HepG2 (cell line): ENCODE data around the gene DNTTIP2. TPM values are rescaled to one million over a fixed set of nuclear protein-coding genes. Genes with fewer than 3 reads are reported as not detected.

ENCODE experiments used
- ATF1 ChIP-seq: IDR thresholded peaks from 2 replicates; pipeline ENCODE4 v1.6.1; 2016; ENCODE audit warnings: mild to moderate bottlenecking, control low read depth
- BHLHE40 ChIP-seq: IDR thresholded peaks from 2 replicates; pipeline ENCODE4 v1.6.1; 2011; ENCODE audit warnings: low read length, improper control_type of control experiment
- CCDC6 ChIP-seq: sonication (generic); formaldehyde crosslinking; IDR thresholded peaks from 2 replicates; pipeline ENCODE4 v1.8.1; 2022; ENCODE audit warnings: mild to moderate bottlenecking, missing genetic modification reagents, moderate library complexity
- FOXK2 ChIP-seq: fragments of 450-650 bp; IDR thresholded peaks from 2 replicates; pipeline ENCODE4 v1.6.1; 2016
- HDAC1 ChIP-seq: sonication (generic); formaldehyde crosslinking; IDR thresholded peaks from 2 replicates; pipeline ENCODE4 v1.5.1; 2020; ENCODE audit warnings: mild to moderate bottlenecking, missing genetic modification reagents
- HNF4G ChIP-seq, 2 experiments: sonication (generic) in 1 of 2; formaldehyde crosslinking in 1 of 2; IDR thresholded peaks; 2 replicates each; pipeline versions ENCODE4 v1.4.0 to v1.6.1; 2011 to 2020; ENCODE audit warnings: borderline replicate concordance in 2 of 2, low read depth in 2 of 2, mild to moderate bottlenecking in 2 of 2, low read length in 1 of 2, missing genetic modification reagents in 1 of 2, moderate library complexity in 1 of 2
- KDM3A ChIP-seq: IDR thresholded peaks from 2 replicates; pipeline ENCODE4 v1.6.1; 2018; ENCODE audit warnings: low read depth, missing compliant biosample characterization
- KLF12 ChIP-seq: sonication (generic); formaldehyde crosslinking; IDR thresholded peaks from 2 replicates; pipeline ENCODE4 v1.4.0; 2020; ENCODE audit warnings: missing genetic modification reagents, borderline replicate concordance
- MEF2D ChIP-seq: sonication (generic); formaldehyde crosslinking; IDR thresholded peaks from 2 replicates; pipeline ENCODE4 v1.5.1; 2020; ENCODE audit warnings: mild to moderate bottlenecking, missing genetic modification reagents
- NFE2 ChIP-seq: sonication (generic); formaldehyde crosslinking; IDR thresholded peaks from 2 replicates; pipeline ENCODE4 v1.4.0; 2020; ENCODE audit warnings: missing genetic modification reagents
- NFYC ChIP-seq: IDR thresholded peaks from 2 replicates; pipeline ENCODE4 v1.6.1; 2016; ENCODE audit warnings: missing genetic modification reagents, missing compliant biosample characterization
- NONO ChIP-seq, 2 experiments: fragments of 450-650 bp in 1 of 2; sonication (generic) in 1 of 2; formaldehyde crosslinking in 1 of 2; IDR thresholded peaks in 1 of 2; conservative IDR thresholded peaks in 1 of 2; 2 replicates each; pipeline versions ENCODE4 v1.6.1 to v1.8.0; 2017 to 2022; ENCODE audit warnings: mild to moderate bottlenecking in 1 of 2, missing genetic modification reagents in 1 of 2, moderate library complexity in 1 of 2
- SP2 ChIP-seq: sonication (generic); formaldehyde crosslinking; IDR thresholded peaks from 2 replicates; pipeline ENCODE4 v1.5.1; 2020; ENCODE audit warnings: mild to moderate bottlenecking, missing genetic modification reagents
- TBP ChIP-seq: sonication (generic); formaldehyde crosslinking; IDR thresholded peaks from 2 replicates; pipeline ENCODE4 v1.5.0; 2020; ENCODE audit warnings: missing genetic modification reagents
- ZFYVE20 ChIP-seq: sonication (generic); formaldehyde crosslinking; IDR thresholded peaks from 2 replicates; pipeline ENCODE4 v1.8.0; 2023; ENCODE audit warnings: low read depth, mild to moderate bottlenecking, moderate library complexity, missing genetic modification reagents, borderline replicate concordance
- ZNF10 ChIP-seq: sonication (generic); formaldehyde crosslinking; IDR thresholded peaks from 2 replicates; pipeline ENCODE4 v1.4.0; 2020; ENCODE audit warnings: mild to moderate bottlenecking, low read depth, missing genetic modification reagents, borderline replicate concordance
- ZNF205 ChIP-seq: IDR thresholded peaks from 2 replicates; pipeline ENCODE4 v1.6.1; 2018; ENCODE audit warnings: missing biosample characterization, missing genetic modification reagents
- ZNF615 ChIP-seq: sonication (generic); formaldehyde crosslinking; IDR thresholded peaks from 2 replicates; pipeline ENCODE4 v1.5.0; 2020; ENCODE audit warnings: mild to moderate bottlenecking, missing genetic modification reagents, borderline replicate concordance
- ZNF879 ChIP-seq: sonication (generic); formaldehyde crosslinking; IDR thresholded peaks from 2 replicates; pipeline ENCODE4 v1.8.1; 2023; ENCODE audit warnings: missing genetic modification reagents
- polyA plus RNA-seq, 8 experiments: library from polyadenylated mRNA; depleted of rRNA in 3 of 8; stranded (reverse) in 7 of 8; unstranded in 1 of 8; fragments of >200 nt; fragmentation: Illumina TruSeq in 4 of 8; extraction: Trizol in 4 of 8; gene quantifications; 2 replicates each; pipeline versions ENCODE4 v1.2.1 to v1.2.3, GENCODE V29; 2011 to 2016; ENCODE audit warnings: low read depth in 4 of 8, missing spikeins in 1 of 8, mixed read lengths in 1 of 8; ENCODE audit not compliant: insufficient read depth in 1 of 8
- total RNA-seq, 5 experiments: library from RNA; depleted of rRNA; stranded (reverse); fragments of >200 nt; fragmentation: Illumina TruSeq; extraction: Trizol; gene quantifications; 2 replicates each; pipeline ENCODE4 v1.2.3, GENCODE V29; 2016; ENCODE audit warnings: low read depth in 1 of 5
- TF ChIP-seq, protein P1 (sequence below): sonication (generic); formaldehyde crosslinking; IDR thresholded peaks from 2 replicates; pipeline ENCODE4 v1.4.0; 2020; ENCODE audit warnings: mild to moderate bottlenecking, missing genetic modification reagents
- TF ChIP-seq, protein P2 (sequence below): sonication (generic); formaldehyde crosslinking; IDR thresholded peaks from 2 replicates; pipeline ENCODE4 v1.4.0; 2020; ENCODE audit warnings: missing genetic modification reagents, low read depth, mild to moderate bottlenecking, borderline replicate concordance
- TF ChIP-seq, protein P3 (sequence below): sonication (generic); formaldehyde crosslinking; IDR thresholded peaks from 2 replicates; pipeline ENCODE4 v1.8.0; 2022; ENCODE audit warnings: missing genetic modification reagents, mild to moderate bottlenecking, moderate library complexity, borderline replicate concordance
- TF ChIP-seq, protein P4 (sequence below): sonication (generic); formaldehyde crosslinking; IDR thresholded peaks from 2 replicates; pipeline ENCODE4 v1.8.0; 2022; ENCODE audit warnings: mild to moderate bottlenecking, missing genetic modification reagents; ENCODE audit not compliant: insufficient replicate concordance

The DNTTIP2 gene
- total and polyA plus RNA-seq, 2 of the 13 experiments (the other 11 are each of a cell fraction or from before 2014, with no cell fraction given) = 11.4 to 63.3 TPM

DNA sequence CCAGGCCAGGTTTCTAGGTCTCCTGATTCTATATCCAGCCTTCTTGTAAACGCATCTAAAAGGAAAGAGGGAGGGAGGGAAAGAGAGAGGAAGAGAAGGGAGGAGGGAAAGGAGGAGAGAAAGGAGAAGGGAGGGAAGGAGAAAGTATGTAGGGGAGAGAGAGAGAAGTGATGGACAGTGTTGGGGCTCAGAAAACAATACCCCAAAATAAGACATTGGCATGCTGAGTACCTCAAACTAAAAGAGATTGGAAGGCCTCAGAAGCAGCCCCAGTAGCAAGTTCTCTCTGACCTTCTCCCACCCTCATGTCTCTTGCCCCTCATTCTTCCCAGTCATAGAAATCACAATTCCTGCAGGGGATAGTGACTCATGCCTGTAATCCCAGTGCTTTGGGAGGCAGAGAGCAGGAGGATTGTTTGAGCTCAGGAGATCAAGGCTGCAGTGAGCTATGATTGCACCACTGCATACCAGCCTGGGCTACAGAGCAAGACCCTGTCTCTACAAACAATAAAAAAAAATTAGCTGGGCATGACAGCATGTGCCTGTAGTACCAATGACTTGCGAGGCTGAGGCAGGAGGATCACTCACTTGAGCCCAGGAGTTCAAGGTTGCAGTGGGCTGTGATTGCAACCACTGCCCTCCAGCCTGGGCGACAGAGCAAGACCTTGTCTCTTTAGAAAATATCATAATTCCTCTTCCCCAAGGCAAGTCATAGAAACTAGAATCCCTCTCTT lies 51.2 kb downstream of the DNTTIP2 start (continued):
- TF ChIP-seq KDM3A (CRISPR knock-in tag) (peak; percentile 65), BHLHE40 (no peak; the same call in 1 of the 2 replicates), NFYC (no peak), ZFYVE20 (CRISPR knock-in tag) (no peak), HDAC1 (CRISPR knock-in tag) (peak; percentile 88), ATF1 (CRISPR knock-in tag) (no peak), ZNF879 (CRISPR knock-in tag) (no peak), TBP (CRISPR knock-in tag) (no peak), KLF12 (CRISPR knock-in tag) (no peak), MEF2D (CRISPR knock-in tag) (peak; percentile 64), ZNF205 (CRISPR knock-in tag) (peak; percentile 74; the same call in 1 of the 2 replicates), SP2 (CRISPR knock-in tag) (no peak), ZNF10 (CRISPR knock-in tag) (no peak), FOXK2 (0 out of 2 replicates have a peak, but pooled peaks have one; percentile 39), CCDC6 (peak; percentile 67; the same call in 1 of the 2 replicates), ZNF615 (CRISPR knock-in tag) (no peak), NONO (IDR thresholded peaks at IDR 0.05) (no peak), NONO (CRISPR knock-in tag; conservative IDR thresholded peaks at IDR 0.05) (peak; percentile 58), NFE2 (CRISPR knock-in tag) (no peak), HNF4G (IDR thresholded peaks at IDR 0.05; ENCODE audit: borderline replicate concordance, low read depth, low read length) (peak; percentile 59; the same call in 1 of the 2 replicates), HNF4G (CRISPR knock-in tag; IDR thresholded peaks at IDR 0.05; ENCODE audit: borderline replicate concordance, low read depth) (0 out of 2 replicates have a peak, but pooled peaks have one; percentile 58)
- TF ChIP-seq, protein P1, sequence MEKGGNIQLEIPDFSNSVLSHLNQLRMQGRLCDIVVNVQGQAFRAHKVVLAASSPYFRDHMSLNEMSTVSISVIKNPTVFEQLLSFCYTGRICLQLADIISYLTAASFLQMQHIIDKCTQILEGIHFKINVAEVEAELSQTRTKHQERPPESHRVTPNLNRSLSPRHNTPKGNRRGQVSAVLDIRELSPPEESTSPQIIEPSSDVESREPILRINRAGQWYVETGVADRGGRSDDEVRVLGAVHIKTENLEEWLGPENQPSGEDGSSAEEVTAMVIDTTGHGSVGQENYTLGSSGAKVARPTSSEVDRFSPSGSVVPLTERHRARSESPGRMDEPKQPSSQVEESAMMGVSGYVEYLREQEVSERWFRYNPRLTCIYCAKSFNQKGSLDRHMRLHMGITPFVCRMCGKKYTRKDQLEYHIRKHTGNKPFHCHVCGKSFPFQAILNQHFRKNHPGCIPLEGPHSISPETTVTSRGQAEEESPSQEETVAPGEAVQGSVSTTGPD (CRISPR knock-in tag) = no peak
- TF ChIP-seq, protein P2, sequence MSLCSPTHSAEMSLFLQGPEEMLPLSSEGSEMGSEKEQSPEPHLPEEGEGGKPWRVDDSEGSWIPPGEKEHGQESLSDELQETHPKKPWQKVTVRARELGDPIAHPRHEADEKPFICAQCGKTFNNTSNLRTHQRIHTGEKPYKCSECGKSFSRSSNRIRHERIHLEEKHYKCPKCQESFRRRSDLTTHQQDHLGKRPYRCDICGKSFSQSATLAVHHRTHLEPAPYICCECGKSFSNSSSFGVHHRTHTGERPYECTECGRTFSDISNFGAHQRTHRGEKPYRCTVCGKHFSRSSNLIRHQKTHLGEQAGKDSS (CRISPR knock-in tag) = peak; percentile 32; the same call in 1 of the 2 replicates
- TF ChIP-seq, protein P3, sequence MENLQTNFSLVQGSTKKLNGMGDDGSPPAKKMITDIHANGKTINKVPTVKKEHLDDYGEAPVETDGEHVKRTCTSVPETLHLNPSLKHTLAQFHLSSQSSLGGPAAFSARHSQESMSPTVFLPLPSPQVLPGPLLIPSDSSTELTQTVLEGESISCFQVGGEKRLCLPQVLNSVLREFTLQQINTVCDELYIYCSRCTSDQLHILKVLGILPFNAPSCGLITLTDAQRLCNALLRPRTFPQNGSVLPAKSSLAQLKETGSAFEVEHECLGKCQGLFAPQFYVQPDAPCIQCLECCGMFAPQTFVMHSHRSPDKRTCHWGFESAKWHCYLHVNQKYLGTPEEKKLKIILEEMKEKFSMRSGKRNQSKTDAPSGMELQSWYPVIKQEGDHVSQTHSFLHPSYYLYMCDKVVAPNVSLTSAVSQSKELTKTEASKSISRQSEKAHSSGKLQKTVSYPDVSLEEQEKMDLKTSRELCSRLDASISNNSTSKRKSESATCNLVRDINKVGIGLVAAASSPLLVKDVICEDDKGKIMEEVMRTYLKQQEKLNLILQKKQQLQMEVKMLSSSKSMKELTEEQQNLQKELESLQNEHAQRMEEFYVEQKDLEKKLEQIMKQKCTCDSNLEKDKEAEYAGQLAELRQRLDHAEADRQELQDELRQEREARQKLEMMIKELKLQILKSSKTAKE (CRISPR knock-in tag) = peak; percentile 49; the same call in 1 of the 2 replicates
- TF ChIP-seq, protein P4, sequence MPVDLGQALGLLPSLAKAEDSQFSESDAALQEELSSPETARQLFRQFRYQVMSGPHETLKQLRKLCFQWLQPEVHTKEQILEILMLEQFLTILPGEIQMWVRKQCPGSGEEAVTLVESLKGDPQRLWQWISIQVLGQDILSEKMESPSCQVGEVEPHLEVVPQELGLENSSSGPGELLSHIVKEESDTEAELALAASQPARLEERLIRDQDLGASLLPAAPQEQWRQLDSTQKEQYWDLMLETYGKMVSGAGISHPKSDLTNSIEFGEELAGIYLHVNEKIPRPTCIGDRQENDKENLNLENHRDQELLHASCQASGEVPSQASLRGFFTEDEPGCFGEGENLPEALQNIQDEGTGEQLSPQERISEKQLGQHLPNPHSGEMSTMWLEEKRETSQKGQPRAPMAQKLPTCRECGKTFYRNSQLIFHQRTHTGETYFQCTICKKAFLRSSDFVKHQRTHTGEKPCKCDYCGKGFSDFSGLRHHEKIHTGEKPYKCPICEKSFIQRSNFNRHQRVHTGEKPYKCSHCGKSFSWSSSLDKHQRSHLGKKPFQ = no peak
